ENCODE results near the gene CSNK2A1.
"Not testable (repeated sequence)": the region's sequence is repeated elsewhere in the genome, so short reads cannot be mapped to it uniquely, and the experiment has no call there.

Gene CSNK2A1

GRCh38 chr20:487655-488054, 55.9 kb downstream of the CSNK2A1 start:
- DNase-seq (ENCODE audit: low read depth in 2 of 2): no peak

GRCh38 chr20:483815-484644, 59.6 kb downstream of the CSNK2A1 start:
- DNase-seq (ENCODE audit: low read depth in 2 of 2): no peak

- DNase-seq (ENCODE audit: low read depth in 2 of 2): no peak
These were observed 62.4 kb downstream of the CSNK2A1 start for GRCh38 chr20:481167-481566.

GRCh38 chr20:480044-480443, 63.5 kb downstream of the CSNK2A1 start:
- no peak for DNase-seq (ENCODE audit: low read depth in 2 of 2)

GRCh38 chr20:479487-479886, 64.1 kb downstream of the CSNK2A1 start:
- DNase-seq (ENCODE audit: low read depth in 2 of 2): no peak

GRCh38 chr20:478949-479429, 64.6 kb downstream of the CSNK2A1 start:
- DNase-seq (ENCODE audit: low read depth in 2 of 2): no peak

GRCh38 chr20:478010-478948, 65.3 kb downstream of the CSNK2A1 start:
- no peak for DNase-seq (ENCODE audit: low read depth in 2 of 2)

- not testable (repeated sequence) for DNase-seq (ENCODE audit: low read depth in 2 of 2)
These were observed 66.9 kb downstream of the CSNK2A1 start for GRCh38 chr20:476561-477249.

- DNase-seq (ENCODE audit: low read depth in 2 of 2): no peak
These were observed 67.9 kb downstream of the CSNK2A1 start for GRCh38 chr20:475463-476357.

- DNase-seq (ENCODE audit: low read depth in 2 of 2): no peak
These were observed 69.0 kb downstream of the CSNK2A1 start for GRCh38 chr20:474581-474980.

- no peak for DNase-seq (ENCODE audit: low read depth in 2 of 2)
These were observed 70.7 kb downstream of the CSNK2A1 start for GRCh38 chr20:472889-473292.

- DNase-seq (ENCODE audit: low read depth in 2 of 2): no peak
These were observed 71.3 kb downstream of the CSNK2A1 start for GRCh38 chr20:472137-472846.

- no peak for DNase-seq (ENCODE audit: low read depth in 2 of 2)
These were observed 73.7 kb downstream of the CSNK2A1 start for GRCh38 chr20:469746-470490.

- DNase-seq (ENCODE audit: low read depth in 2 of 2): no peak
These were observed 75.8 kb downstream of the CSNK2A1 start for GRCh38 chr20:467755-468154.

GRCh38 chr20:462199-462991, 81.2 kb downstream of the CSNK2A1 start, which contains the start of gene TBC1D20:
Gene TBC1D20 (minus strand): TSS chr20:462533. CDS start chr20:462405, 128 bp downstream.
- peak; percentile 67 to 68 for DNase-seq (ENCODE audit: low read depth in 2 of 2)

- DNase-seq (ENCODE audit: low read depth in 2 of 2): no peak
These were observed 82.1 kb downstream of the CSNK2A1 start for GRCh38 chr20:461254-462198.

GRCh38 chr20:460707-461106, 82.9 kb downstream of the CSNK2A1 start:
- no peak for DNase-seq (ENCODE audit: low read depth in 2 of 2)
